CD4-positive, alpha-beta T cell treated with Interferon gamma for 1 hour (primary cell): Measurements from ENCODE around the gene FAM53A.
"Not testable (repeated sequence)": the region's sequence is repeated elsewhere in the genome, so short reads cannot be mapped to it uniquely, and the experiment has no call there.

ENCODE experiments used
- DNase-seq: peaks from one replicate; pipeline ENCODE4 v3.0.0-alpha.2; 2020

The FAM53A gene

GRCh38 chr4:1684506-1685234 lies 557 bp upstream of the FAM53A start:
- no peak for DNase-seq

DNA sequence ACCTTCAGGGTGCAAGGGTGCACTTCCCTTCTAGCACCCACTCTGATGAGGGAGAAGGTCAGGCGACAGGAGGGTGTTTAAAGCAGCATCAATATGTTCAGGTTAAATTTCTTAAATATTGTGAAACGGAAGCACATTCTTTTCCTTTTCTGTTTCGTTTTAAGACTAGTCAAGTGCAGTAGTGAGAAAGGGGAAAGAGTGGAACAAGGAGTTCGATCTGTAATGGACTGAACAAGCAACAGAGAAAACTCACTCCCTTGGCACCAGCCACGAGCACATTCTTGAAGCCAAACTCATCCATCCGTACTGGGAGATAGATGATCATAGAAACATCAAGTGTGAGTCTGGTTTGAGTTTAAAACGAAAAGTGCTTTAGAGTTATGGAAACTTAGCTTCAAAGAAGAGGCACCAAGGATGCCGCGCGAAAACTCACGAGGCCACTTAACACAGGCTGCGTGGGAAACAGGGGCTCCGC lies 815 bp downstream of the FAM53A start:
- DNase-seq, result no peak

- DNase-seq, result no peak
Observed at GRCh38 chr4:1682860-1683259, 1.3 kb downstream of the FAM53A start.

DNA sequence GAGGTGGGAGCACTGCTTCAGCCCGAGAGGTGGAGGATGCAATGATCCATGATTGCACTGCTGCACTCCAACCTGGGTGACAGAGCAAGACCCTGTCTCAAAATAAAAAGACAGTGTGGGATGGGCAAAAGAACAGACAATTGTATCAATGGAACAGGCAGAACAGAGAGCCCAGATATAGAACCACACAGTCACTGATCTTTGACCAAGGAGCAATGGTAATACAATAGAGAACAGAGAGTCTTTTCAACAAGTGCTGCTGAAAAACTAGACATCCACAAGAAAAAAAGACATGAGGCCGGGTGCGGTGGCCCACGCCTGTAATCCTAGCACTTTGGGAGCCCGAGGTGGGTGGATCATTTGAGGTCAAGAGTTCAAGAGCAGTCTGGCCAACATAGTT lies 5.9 kb downstream of the FAM53A start:
- no peak for DNase-seq

GRCh38 chr4:1676605-1677525 lies 7.2 kb downstream of the FAM53A start:
- no peak for DNase-seq

GRCh38 chr4:1675802-1676137 lies 8.3 kb downstream of the FAM53A start:
- DNase-seq, result no peak

GRCh38 chr4:1675136-1675801 lies 8.8 kb downstream of the FAM53A start:
- no peak for DNase-seq

DNA sequence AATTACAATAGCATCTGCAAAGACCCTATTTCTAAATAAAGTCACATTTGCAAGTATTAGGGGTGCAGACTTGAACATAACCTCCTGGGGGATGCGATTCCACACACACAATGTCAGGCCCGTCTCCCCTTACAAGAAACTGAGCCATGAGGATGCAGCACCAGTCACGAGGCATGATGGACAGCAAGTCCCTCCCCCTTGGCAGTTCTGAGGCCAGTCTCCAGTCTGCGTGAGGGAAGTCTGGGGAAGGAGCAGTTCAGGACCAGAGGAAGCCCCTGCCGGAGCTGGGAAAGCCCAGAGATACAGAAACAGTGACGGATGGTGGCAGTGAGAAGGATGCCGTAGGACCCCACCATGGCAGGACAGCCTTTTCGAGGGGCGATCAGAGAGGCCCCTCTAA lies 9.4 kb downstream of the FAM53A start:
- DNase-seq, result no peak

DNA sequence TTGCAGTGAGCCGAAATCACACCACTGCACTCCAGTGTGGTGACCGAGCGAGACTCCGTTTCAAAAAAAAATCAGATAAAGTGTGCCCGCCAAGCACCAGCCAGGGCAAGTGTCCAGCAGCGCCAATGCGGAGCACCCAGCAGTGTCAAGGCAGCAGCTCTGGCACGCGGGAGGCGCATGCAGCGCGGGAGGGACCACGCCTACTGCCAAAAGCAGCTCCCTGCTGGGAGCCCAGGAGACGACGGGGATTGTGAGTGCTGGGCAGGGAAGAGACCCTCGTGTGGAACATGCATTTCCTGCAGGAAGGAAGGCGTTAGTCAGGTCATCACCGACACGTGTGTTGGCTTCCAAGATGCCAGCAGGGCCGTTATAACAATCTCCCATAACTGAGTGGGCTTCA lies 10.4 kb downstream of the FAM53A start:
- DNase-seq, result no peak

DNA sequence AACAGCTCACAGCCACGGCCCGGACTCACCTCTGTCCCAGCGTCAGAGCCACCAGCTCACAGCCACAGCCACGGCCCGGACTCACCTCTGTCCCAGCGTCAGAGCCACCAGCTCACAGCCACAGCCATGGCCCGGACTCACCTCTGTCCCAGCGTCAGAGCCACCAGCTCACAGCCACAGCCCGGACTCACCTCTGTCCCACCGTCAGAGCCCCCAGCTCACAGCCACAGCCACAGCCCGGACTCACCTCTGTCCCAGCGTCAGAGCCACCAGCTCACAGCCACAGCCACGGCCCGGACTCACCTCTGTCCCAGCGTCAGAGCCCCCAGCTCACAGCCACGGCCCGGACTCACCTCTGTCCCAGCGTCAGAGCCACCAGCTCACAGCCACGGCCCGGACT lies 13.1 kb downstream of the FAM53A start:
- not testable (repeated sequence) for DNase-seq

- DNase-seq, result no peak
Observed at GRCh38 chr4:1670279-1670678, 13.8 kb downstream of the FAM53A start.

DNA sequence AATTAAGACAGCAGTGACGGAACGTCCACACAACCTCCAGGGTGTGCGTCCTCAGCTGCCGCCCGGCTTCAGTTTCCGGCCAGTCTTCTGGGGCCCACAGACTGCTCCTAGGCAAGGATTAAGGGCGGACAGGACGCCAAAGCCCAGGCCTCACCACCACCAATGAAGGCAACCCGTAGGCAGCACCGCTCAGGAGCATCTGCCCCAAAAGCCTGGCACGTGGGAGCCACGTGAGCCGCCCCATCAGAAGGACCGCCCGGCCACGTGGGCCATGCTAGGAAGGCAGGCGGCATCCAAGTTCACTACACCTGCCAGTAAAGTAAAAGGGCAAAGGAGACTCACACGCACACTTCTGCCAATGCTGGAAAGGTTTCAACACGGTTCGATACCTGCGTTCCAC lies 14.3 kb downstream of the FAM53A start:
- no peak for DNase-seq

GRCh38 chr4:1669270-1669669 lies 14.8 kb downstream of the FAM53A start:
- no peak for DNase-seq

DNA sequence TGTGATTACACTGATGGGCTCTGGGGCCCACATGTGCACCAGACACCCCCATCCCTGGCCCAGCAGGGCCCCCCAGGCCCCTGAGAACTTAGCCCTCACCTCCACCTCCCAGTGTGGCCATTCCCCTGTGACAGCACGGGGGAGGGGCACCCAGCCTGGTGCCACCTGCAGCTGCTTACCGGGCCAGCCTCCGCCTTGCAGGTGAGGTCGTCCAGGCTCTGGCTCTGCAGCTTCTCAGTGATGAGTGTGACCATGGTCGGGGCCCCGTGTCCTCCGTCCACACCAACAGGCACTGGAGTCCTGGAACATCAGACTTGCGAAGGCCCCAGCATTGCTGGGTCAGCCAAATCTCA lies 15.6 kb downstream of the FAM53A start:
- DNase-seq, result no peak

- no peak for DNase-seq
Observed at GRCh38 chr4:1667273-1667672, 16.8 kb downstream of the FAM53A start.

GRCh38 chr4:1666391-1666790 lies 17.7 kb downstream of the FAM53A start:
- DNase-seq, result no peak

- DNase-seq, result no peak
Observed at GRCh38 chr4:1664141-1664540, 20.0 kb downstream of the FAM53A start.

DNA sequence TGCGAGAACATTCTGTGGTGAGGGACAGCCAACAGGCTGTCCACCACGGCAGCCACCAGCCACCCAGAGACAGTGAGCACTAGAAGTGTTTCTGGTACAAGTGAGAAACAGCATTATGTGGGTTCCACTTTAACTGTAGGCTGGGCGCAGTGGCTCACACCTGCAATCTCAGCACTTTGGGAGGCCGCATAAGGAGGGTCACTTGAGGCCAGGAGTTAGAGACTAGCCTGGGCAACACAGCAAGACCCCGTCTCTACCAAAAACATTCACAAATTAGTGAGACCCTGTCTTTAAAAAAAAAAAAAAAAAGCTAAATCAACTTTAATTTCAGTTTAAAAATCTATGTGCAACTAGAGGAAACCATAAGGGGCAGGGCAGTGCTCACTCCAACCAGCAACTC lies 20.6 kb downstream of the FAM53A start:
- no peak for DNase-seq

DNA sequence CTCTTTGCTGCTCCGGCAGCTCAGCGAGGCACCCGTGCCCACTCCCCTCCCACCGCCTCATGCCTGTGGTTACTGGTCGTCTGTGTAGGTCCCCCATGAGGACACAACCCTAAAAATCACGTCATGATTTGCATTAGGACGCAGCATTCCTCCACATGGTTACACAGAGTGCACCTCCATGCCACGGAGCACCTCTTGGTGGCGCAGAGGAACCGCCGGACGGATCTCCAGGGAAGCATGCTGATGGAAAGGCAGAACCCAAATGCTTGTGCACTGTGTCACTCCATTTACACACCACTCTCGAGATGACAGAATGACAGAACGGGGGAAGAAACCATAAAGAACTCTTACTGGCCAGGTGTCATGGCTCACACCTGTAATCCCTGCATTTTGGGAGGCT lies 22.4 kb downstream of the FAM53A start:
- DNase-seq, result no peak

DNA sequence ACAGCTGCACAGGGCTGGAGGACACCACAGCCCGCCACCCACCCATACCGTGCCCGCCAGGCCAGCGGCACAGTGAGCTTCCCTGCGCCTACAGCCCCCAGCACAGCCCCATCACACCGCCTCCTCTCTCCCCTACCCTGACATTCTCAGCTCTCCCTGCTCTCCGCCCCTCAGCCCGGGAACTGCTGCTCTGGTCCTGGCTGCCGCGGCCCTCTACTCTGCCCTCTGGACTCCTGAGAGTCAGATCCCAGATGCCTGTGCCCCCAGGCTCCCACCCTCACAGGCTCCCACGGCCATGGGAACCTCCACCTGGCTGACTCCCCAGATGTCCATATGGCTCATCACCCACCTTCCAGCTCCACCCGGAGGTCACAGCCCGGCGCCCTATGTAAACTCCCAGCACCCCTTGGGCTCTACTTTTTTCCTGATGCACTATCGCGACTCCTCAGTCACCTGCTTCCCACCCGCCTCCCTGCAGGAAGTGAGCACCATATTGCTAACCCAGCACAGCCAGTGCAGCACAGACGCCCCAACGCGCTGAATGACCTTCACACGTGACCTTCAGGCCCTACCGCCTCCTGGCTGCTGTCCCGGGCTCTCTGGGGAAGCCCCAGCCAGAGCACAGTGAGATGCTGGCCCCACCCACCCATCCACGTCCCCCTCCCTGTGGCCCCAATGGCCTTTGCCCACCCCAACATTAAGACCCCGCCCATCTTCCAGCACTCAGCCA lies 23.0 kb downstream of the FAM53A start:
- DNase-seq, result no peak

- DNase-seq, result no peak
Observed at GRCh38 chr4:1659104-1660043, 24.7 kb downstream of the FAM53A start.

GRCh38 chr4:1658581-1658980 lies 25.5 kb downstream of the FAM53A start:
- DNase-seq, result no peak
